HEK293 (cell line): ENCODE measurements around the gene ITK.
"Not testable (repeated sequence)": the region's sequence is repeated elsewhere in the genome, so short reads cannot be mapped to it uniquely, and the experiment has no call there.

Experiments
- CTCF ChIA-PET: fragments of 350-600 bp; formaldehyde crosslinking; extraction: SDS; loops from one replicate; lab custom pipeline; 2021; ENCODE audit warnings: antibody characterized with exemption; lab: Yijun Ruan, JAX
- POLR2A ChIA-PET: fragments of 300-600 bp; formaldehyde crosslinking; extraction: SDS; loops from one replicate; lab custom pipeline; 2020; ENCODE audit warnings: antibody characterized with exemption, inconsistent platforms; lab: Yijun Ruan, JAX
- H3K27ac ChIP-seq: fragments of 200-500 bp; sonication (Bioruptor generic); 2 replicates; pipeline ENCODE4 v1.5.1; 2014; ENCODE audit warnings: low read depth, low read length, control low read depth, inconsistent platforms; ENCODE audit errors: extremely low read depth
- H3K36me3 ChIP-seq, 2 experiments: fragments of 200-500 bp in 1 of 2; sonication (Bioruptor generic) in 1 of 2; 1 replicate in 1 of 2; 2 replicates in 1 of 2; pipeline ENCODE4 v1.5.1; 2014 to 2017; ENCODE audit warnings: inconsistent platforms in 2 of 2, low read length in 2 of 2; ENCODE audit not compliant: control insufficient read depth in 2 of 2, insufficient read depth in 1 of 2
- H3K4me1 ChIP-seq: fragments of 200-500 bp; sonication (Bioruptor generic); 2 replicates; pipeline ENCODE4 v1.5.1; 2014; ENCODE audit warnings: mild to moderate bottlenecking, low read length, inconsistent platforms; ENCODE audit not compliant: control insufficient read depth, insufficient read depth
- H3K4me3 ChIP-seq: 2 replicates; pipeline ENCODE4 v1.5.1; 2011; ENCODE audit warnings: low read depth, mild to moderate bottlenecking, control low read depth, low read length, moderate library complexity
- H3K9me3 ChIP-seq: fragments of 200-500 bp; sonication (Bioruptor generic); 2 replicates; pipeline ENCODE4 v1.5.1; 2014; ENCODE audit warnings: low read depth, low read length, inconsistent platforms; ENCODE audit not compliant: control insufficient read depth, insufficient read depth
- ATF2 ChIP-seq: fragments of 450-650 bp; formaldehyde crosslinking; IDR thresholded peaks from 2 replicates; pipeline ENCODE4 v1.5.1; 2016; ENCODE audit warnings: missing biosample characterization, missing genetic modification characterization, low read depth
- BCL6B ChIP-seq: fragments of 450-650 bp; formaldehyde crosslinking; IDR thresholded peaks from 2 replicates; pipeline ENCODE4 v1.5.1; 2017; ENCODE audit warnings: missing biosample characterization, missing genetic modification characterization
- EGR2 ChIP-seq: fragments of 450-650 bp; formaldehyde crosslinking; IDR thresholded peaks from 2 replicates; pipeline ENCODE4 v1.5.1; 2016; ENCODE audit warnings: low read depth, missing biosample characterization, missing genetic modification characterization
- ELK4 ChIP-seq: IDR thresholded peaks from 2 replicates; pipeline ENCODE4 v1.6.1; 2011; ENCODE audit warnings: mild to moderate bottlenecking, low read depth, low read length, borderline replicate concordance
- HOXA7 ChIP-seq: sonication (generic); formaldehyde crosslinking; IDR thresholded peaks from 2 replicates; pipeline ENCODE4 v1.8.1; 2022; ENCODE audit warnings: missing genetic modification reagents, borderline replicate concordance
- KLF8 ChIP-seq: fragments of 450-650 bp; formaldehyde crosslinking; IDR thresholded peaks from 2 replicates; pipeline ENCODE4 v1.5.1; 2016; ENCODE audit warnings: missing biosample characterization, missing genetic modification characterization
- OSR2 ChIP-seq: fragments of 450-650 bp; formaldehyde crosslinking; IDR thresholded peaks from 2 replicates; pipeline ENCODE4 v1.5.1; 2016; ENCODE audit warnings: missing biosample characterization, missing genetic modification characterization
- SALL2 ChIP-seq: fragments of 450-650 bp; formaldehyde crosslinking; IDR thresholded peaks from 2 replicates; pipeline ENCODE4 v1.5.0; 2017; ENCODE audit warnings: missing biosample characterization, mild to moderate bottlenecking, missing genetic modification characterization, borderline replicate concordance
- ZBTB20 ChIP-seq: fragments of 450-650 bp; formaldehyde crosslinking; IDR thresholded peaks from 2 replicates; pipeline ENCODE4 v1.5.1; 2016; ENCODE audit warnings: missing biosample characterization, missing genetic modification characterization
- ZNF140 ChIP-seq: fragments of 450-650 bp; formaldehyde crosslinking; IDR thresholded peaks from 2 replicates; pipeline ENCODE4 v1.5.1; 2016; ENCODE audit warnings: missing biosample characterization, missing genetic modification characterization
- ZNF174 ChIP-seq: fragments of 450-650 bp; formaldehyde crosslinking; IDR thresholded peaks from 2 replicates; pipeline ENCODE4 v1.5.0; 2017; ENCODE audit warnings: missing biosample characterization, mild to moderate bottlenecking, missing genetic modification characterization
- ZNF19 ChIP-seq: fragments of 450-650 bp; formaldehyde crosslinking; IDR thresholded peaks from 2 replicates; pipeline ENCODE4; 2016; ENCODE audit warnings: missing biosample characterization, missing genetic modification characterization, low read depth
- ZNF223 ChIP-seq: fragments of 450-650 bp; formaldehyde crosslinking; IDR thresholded peaks from 2 replicates; pipeline ENCODE4 v1.5.1; 2016; ENCODE audit warnings: missing biosample characterization, missing genetic modification characterization
- ZNF394 ChIP-seq: fragments of 450-650 bp; formaldehyde crosslinking; IDR thresholded peaks from 2 replicates; pipeline ENCODE4 v1.5.1; 2016; ENCODE audit warnings: missing biosample characterization, missing genetic modification characterization, mild to moderate bottlenecking, moderate library complexity, borderline replicate concordance
- ZNF530 ChIP-seq: fragments of 450-650 bp; formaldehyde crosslinking; IDR thresholded peaks from 2 replicates; pipeline ENCODE4 v1.5.1; 2016; ENCODE audit warnings: low read depth, missing biosample characterization, missing genetic modification characterization
- ZNF580 ChIP-seq: fragments of 450-650 bp; formaldehyde crosslinking; IDR thresholded peaks from 2 replicates; pipeline ENCODE4 v1.5.1; 2016; ENCODE audit warnings: missing biosample characterization, missing genetic modification characterization
- ZNF776 ChIP-seq: fragments of 450-650 bp; formaldehyde crosslinking; IDR thresholded peaks from 2 replicates; pipeline ENCODE4 v1.5.0; 2017; ENCODE audit warnings: missing biosample characterization, missing genetic modification characterization, borderline replicate concordance
- ZNF830 ChIP-seq: fragments of 450-650 bp; IDR thresholded peaks from 2 replicates; pipeline ENCODE4 v1.5.0; 2018; ENCODE audit warnings: missing biosample characterization, missing genetic modification characterization, low read depth, mild to moderate bottlenecking, moderate library complexity
- ZNF837 ChIP-seq: fragments of 450-650 bp; formaldehyde crosslinking; IDR thresholded peaks from 2 replicates; pipeline ENCODE4 v1.5.1; 2016; ENCODE audit warnings: missing biosample characterization, missing genetic modification characterization
- ZNF843 ChIP-seq: fragments of 450-650 bp; formaldehyde crosslinking; IDR thresholded peaks from 2 replicates; pipeline ENCODE4 v1.5.1; 2016; ENCODE audit warnings: missing biosample characterization, missing genetic modification characterization

Gene ITK

GRCh38 chr5:157203417-157203816 lies 22.8 kb downstream of the ITK start (continued):
- TF ChIP-seq BCL6B (no peak), ZNF830 (tag by site-specific recombination) (no peak), OSR2 (no peak), ZNF776 (tag by site-specific recombination) (no peak)
- TF ChIP-seq, all 188 proteins: peak for 0

- Histone ChIP-seq H3K27ac (no peak overlapping the region), H3K36me3 (no peaks in the 10 kb centered on the region), H3K4me3 (no peak overlapping the region), H3K4me1 (no peaks in the 10 kb centered on the region), H3K9me3 (no peaks in the 10 kb centered on the region)
- TF ChIP-seq ZBTB20 (tag by site-specific recombination) (no peak), ATF2 (tag by site-specific recombination) (0 out of 2 replicates have a peak, but pooled peaks have one; percentile 22), ZNF19 (tag by site-specific recombination) (no peak)
- ChIA-PET POLR2A (no interaction called here), CTCF (no interaction called here)
Measured at GRCh38 chr5:157204765-157205164, 24.1 kb downstream of the ITK start.

GRCh38 chr5:157205708-157206107 lies 25.1 kb downstream of the ITK start:
- ChIA-PET CTCF (no interaction called here), POLR2A (no interaction called here)

GRCh38 chr5:157210652-157211051 lies 30.0 kb downstream of the ITK start:
- POLR2A ChIA-PET, H3K4me3 ChIP-seq, H3K4me1 ChIP-seq, H3K27ac ChIP-seq, CTCF ChIA-PET, H3K36me3 ChIP-seq, H3K9me3 ChIP-seq: not testable (repeated sequence)

More at GRCh38 chr5:157205708-157206107, 25.1 kb downstream of the ITK start:
- H3K9me3 ChIP-seq: no peaks in the 10 kb centered on the region
- TF ChIP-seq ZNF776 (tag by site-specific recombination) (no peak), ZNF174 (tag by site-specific recombination) (no peak), ELK4 (no peak), ZNF530 (no peak), SALL2 (tag by site-specific recombination) (no peak), KLF8 (no peak), EGR2 (tag by site-specific recombination) (no peak), ZNF140 (tag by site-specific recombination) (no peak), ZNF580 (tag by site-specific recombination) (no peak), ZNF394 (tag by site-specific recombination) (no peak), ZNF837 (no peak), HOXA7 (CRISPR knock-in tag) (no peak), ZNF843 (tag by site-specific recombination) (no peak), ZNF223 (tag by site-specific recombination) (no peak)
- H3K4me3 ChIP-seq: no peak overlapping the region
- no peaks in the 10 kb centered on the region; the same call in 1 of the 2 replicates for H3K4me1 ChIP-seq
- no peaks in the 10 kb centered on the region for H3K36me3 ChIP-seq
- H3K27ac ChIP-seq: no peak overlapping the region
